ENCODE data around the gene UBE2L5. TPM values are rescaled to one million over a fixed set of nuclear protein-coding genes. Genes with fewer than 3 reads are reported as not detected.

Gene UBE2L5
- total and polyA plus RNA-seq, 2 of the 13 experiments (the other 11 are each of a cell fraction or from before 2014, with no cell fraction given), result 0.13 TPM; not detected in 1

- no peak for TF ChIP-seq ZNF639 (CRISPR knock-in tag; conservative IDR thresholded peaks at IDR 0.05)
- no peak for TF ChIP-seq PITX1 (CRISPR knock-in tag; IDR thresholded peaks at IDR 0.05)
- TF ChIP-seq, protein P1, sequence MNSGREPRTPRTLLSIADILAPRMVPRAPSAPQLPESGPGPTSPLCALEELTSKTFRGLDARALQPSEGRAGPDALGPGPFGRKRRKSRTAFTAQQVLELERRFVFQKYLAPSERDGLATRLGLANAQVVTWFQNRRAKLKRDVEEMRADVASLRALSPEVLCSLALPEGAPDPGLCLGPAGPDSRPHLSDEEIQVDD (CRISPR knock-in tag; IDR thresholded peaks at IDR 0.05; ENCODE audit: borderline replicate concordance), result no peak
- no peak for TF ChIP-seq ZC3H13 (CRISPR knock-in tag; IDR thresholded peaks at IDR 0.05)
- TF ChIP-seq ZNF251 (CRISPR knock-in tag; IDR thresholded peaks at IDR 0.05), result no peak
- TF ChIP-seq, protein P2, sequence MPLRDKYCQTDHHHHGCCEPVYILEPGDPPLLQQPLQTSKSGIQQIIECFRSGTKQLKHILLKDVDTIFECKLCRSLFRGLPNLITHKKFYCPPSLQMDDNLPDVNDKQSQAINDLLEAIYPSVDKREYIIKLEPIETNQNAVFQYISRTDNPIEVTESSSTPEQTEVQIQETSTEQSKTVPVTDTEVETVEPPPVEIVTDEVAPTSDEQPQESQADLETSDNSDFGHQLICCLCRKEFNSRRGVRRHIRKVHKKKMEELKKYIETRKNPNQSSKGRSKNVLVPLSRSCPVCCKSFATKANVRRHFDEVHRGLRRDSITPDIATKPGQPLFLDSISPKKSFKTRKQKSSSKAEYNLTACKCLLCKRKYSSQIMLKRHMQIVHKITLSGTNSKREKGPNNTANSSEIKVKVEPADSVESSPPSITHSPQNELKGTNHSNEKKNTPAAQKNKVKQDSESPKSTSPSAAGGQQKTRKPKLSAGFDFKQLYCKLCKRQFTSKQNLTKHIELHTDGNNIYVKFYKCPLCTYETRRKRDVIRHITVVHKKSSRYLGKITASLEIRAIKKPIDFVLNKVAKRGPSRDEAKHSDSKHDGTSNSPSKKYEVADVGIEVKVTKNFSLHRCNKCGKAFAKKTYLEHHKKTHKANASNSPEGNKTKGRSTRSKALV (CRISPR knock-in tag; IDR thresholded peaks at IDR 0.05), result no peak
- no peak for TF ChIP-seq PHB2 (IDR thresholded peaks at IDR 0.05; ENCODE audit: partially characterized antibody)
- TF ChIP-seq, protein P3, sequence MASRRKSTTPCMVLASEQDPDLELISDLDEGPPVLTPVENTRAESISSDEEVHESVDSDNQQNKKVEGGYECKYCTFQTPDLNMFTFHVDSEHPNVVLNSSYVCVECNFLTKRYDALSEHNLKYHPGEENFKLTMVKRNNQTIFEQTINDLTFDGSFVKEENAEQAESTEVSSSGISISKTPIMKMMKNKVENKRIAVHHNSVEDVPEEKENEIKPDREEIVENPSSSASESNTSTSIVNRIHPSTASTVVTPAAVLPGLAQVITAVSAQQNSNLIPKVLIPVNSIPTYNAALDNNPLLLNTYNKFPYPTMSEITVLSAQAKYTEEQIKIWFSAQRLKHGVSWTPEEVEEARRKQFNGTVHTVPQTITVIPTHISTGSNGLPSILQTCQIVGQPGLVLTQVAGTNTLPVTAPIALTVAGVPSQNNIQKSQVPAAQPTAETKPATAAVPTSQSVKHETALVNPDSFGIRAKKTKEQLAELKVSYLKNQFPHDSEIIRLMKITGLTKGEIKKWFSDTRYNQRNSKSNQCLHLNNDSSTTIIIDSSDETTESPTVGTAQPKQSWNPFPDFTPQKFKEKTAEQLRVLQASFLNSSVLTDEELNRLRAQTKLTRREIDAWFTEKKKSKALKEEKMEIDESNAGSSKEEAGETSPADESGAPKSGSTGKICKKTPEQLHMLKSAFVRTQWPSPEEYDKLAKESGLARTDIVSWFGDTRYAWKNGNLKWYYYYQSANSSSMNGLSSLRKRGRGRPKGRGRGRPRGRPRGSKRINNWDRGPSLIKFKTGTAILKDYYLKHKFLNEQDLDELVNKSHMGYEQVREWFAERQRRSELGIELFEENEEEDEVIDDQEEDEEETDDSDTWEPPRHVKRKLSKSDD (CRISPR knock-in tag; IDR thresholded peaks at IDR 0.05; ENCODE audit: low read depth), result no peak
- TF ChIP-seq NFATC3 (CRISPR knock-in tag; IDR thresholded peaks at IDR 0.05), result no peak
Observed at GRCh38 chr13:30413842-30414241, 8.5 kb upstream of the UBE2L5 start (continued).

Data from HepG2 (cell line).